HG03139 (cell line): ENCODE measurements around the gene CMC1.

ENCODE experiments used
- ATAC-seq: cut with Tn5 transposase; IDR thresholded peaks from one replicate; pipeline ENCODE4 v1.9.1; 2021; ENCODE audit not compliant: unreplicated experiment

The CMC1 gene

GRCh38 chr3:28349469-28350000 lies 108.1 kb downstream of the CMC1 start:
- no peak for ATAC-seq
